OCI-LY1 (cell line): ENCODE data around the gene S100A16.
"Not testable (repeated sequence)": the region's sequence is repeated elsewhere in the genome, so short reads cannot be mapped to it uniquely, and the experiment has no call there.

Experiments used
- H2AFZ ChIP-seq: fragments of 200-600 bp; sonication (generic), shearing (Covaris generic); 2 replicates; pipeline ENCODE4 v1.6.0; 2014; ENCODE audit warnings: antibody characterized with exemption, mild to moderate bottlenecking, low read length
- H3F3A ChIP-seq: fragments of 200-600 bp; sonication (generic), shearing (Covaris generic); 2 replicates; pipeline ENCODE4 v1.6.0; 2014; ENCODE audit warnings: mild to moderate bottlenecking, antibody characterized with exemption, low read length, moderate library complexity; ENCODE audit not compliant: insufficient read depth
- H3K27ac ChIP-seq: fragments of 200-600 bp; sonication (generic); 2 replicates; pipeline ENCODE4 v1.5.1; 2014; ENCODE audit warnings: low read length, mixed run types, mild to moderate bottlenecking, low read depth; ENCODE audit not compliant: poor library complexity, severe bottlenecking
- H3K27me3 ChIP-seq: fragments of 200-600 bp; sonication (generic); 2 replicates; pipeline ENCODE4 v1.6.0; 2014; ENCODE audit warnings: antibody characterized with exemption, mild to moderate bottlenecking, low read length, moderate library complexity; ENCODE audit not compliant: insufficient read depth
- H3K36me3 ChIP-seq: fragments of 200-600 bp; sonication (generic); 2 replicates; pipeline ENCODE4 v1.6.1; 2014; ENCODE audit warnings: mild to moderate bottlenecking, antibody characterized with exemption, low read length, moderate library complexity, mixed read lengths; ENCODE audit not compliant: insufficient read depth
- H3K4me1 ChIP-seq: fragments of 200-600 bp; sonication (generic); 2 replicates; pipeline ENCODE4 v1.5.1; 2014; ENCODE audit warnings: mild to moderate bottlenecking, low read length, moderate library complexity; ENCODE audit not compliant: insufficient read depth, severe bottlenecking
- H3K4me2 ChIP-seq: fragments of 200-600 bp; sonication (generic), shearing (Covaris generic); 2 replicates; pipeline ENCODE4 v1.6.1; 2014; ENCODE audit warnings: low read length
- H3K4me3 ChIP-seq: fragments of 200-600 bp; sonication (generic); 2 replicates; pipeline ENCODE4 v1.5.1; 2014; ENCODE audit warnings: low read length, low read depth, mild to moderate bottlenecking, mixed read lengths; ENCODE audit not compliant: poor library complexity, severe bottlenecking
- H3K79me2 ChIP-seq: fragments of 200-600 bp; shearing (Covaris generic); 2 replicates; pipeline ENCODE4 v1.6.1; 2016; ENCODE audit warnings: mixed run types, low read length, mixed read lengths; ENCODE audit not compliant: insufficient read depth
- H3K9ac ChIP-seq: fragments of 200-600 bp; sonication (generic), shearing (Covaris generic); 2 replicates; pipeline ENCODE4 v1.6.1; 2014; ENCODE audit warnings: mild to moderate bottlenecking, low read length, mixed read lengths
- H3K9me2 ChIP-seq: fragments of 200-600 bp; sonication (generic), shearing (Covaris generic); 2 replicates; pipeline ENCODE4 v1.6.1; 2014; ENCODE audit warnings: low read depth, mild to moderate bottlenecking, low read length, mixed read lengths
- H3K9me3 ChIP-seq: fragments of 200-600 bp; shearing (Covaris generic); 2 replicates; pipeline ENCODE4 v1.6.1; 2014; ENCODE audit warnings: low read length, mixed read lengths
- H4K20me1 ChIP-seq: fragments of 200-600 bp; sonication (generic), shearing (Covaris generic); 2 replicates; pipeline ENCODE4 v1.6.0; 2016; ENCODE audit warnings: mild to moderate bottlenecking, low read length; ENCODE audit not compliant: insufficient read depth
- EZH2 ChIP-seq: fragments of 200-600 bp; sonication (generic), shearing (Covaris generic); IDR thresholded peaks from 2 replicates; pipeline ENCODE4 v1.8.0; 2017; ENCODE audit warnings: borderline replicate concordance, mixed run types, mild to moderate bottlenecking, antibody characterized with exemption, low read length, moderate library complexity, mixed read lengths
- TF ChIP-seq, protein P1 (sequence below): fragments of 200-600 bp; sonication (generic), shearing (Covaris generic); IDR thresholded peaks from 2 replicates; pipeline ENCODE4 v1.5.1; 2017; ENCODE audit warnings: mild to moderate bottlenecking, antibody characterized with exemption, low read length, moderate library complexity, mixed read lengths

The S100A16 gene

DNA sequence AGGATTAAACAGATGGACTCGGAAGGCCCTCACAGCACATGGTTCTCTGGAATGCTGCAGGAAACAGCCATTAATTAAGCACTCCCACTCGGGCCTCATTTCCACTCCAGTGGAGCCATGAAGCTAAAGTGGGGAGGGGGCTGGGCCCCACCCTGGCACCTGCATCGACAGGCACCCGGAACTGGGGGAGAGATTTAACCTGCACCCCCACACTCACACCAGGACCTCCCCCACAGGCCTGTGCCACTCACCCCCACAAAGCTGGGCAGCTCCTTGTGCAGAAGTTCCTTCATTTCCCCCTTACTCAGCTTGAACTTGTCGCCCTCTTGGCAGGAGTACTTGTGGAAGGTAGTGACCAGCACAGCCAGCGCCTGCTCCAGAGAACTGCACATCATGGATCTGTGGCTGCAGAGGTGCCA, 49.4 kb downstream of the S100A16 start:
- no peak overlapping the region for H3K4me3 ChIP-seq
- no peaks in the 10 kb centered on the region for H3K4me1 ChIP-seq
- H3F3A ChIP-seq, result no peaks in the 10 kb centered on the region
- no peak overlapping the region for H3K4me2 ChIP-seq
- no peaks in the 10 kb centered on the region for H3K36me3 ChIP-seq
- H3K9me2 ChIP-seq, result no peaks in the 10 kb centered on the region
- H2AFZ ChIP-seq, result no peak overlapping the region
- no peak overlapping the region for H3K9ac ChIP-seq
- no peak overlapping the region for H3K27ac ChIP-seq
- no peaks in the 10 kb centered on the region for H3K27me3 ChIP-seq
- H3K9me3 ChIP-seq, result no peaks in the 10 kb centered on the region
- H4K20me1 ChIP-seq, result no peaks in the 10 kb centered on the region
- TF ChIP-seq, protein P1, sequence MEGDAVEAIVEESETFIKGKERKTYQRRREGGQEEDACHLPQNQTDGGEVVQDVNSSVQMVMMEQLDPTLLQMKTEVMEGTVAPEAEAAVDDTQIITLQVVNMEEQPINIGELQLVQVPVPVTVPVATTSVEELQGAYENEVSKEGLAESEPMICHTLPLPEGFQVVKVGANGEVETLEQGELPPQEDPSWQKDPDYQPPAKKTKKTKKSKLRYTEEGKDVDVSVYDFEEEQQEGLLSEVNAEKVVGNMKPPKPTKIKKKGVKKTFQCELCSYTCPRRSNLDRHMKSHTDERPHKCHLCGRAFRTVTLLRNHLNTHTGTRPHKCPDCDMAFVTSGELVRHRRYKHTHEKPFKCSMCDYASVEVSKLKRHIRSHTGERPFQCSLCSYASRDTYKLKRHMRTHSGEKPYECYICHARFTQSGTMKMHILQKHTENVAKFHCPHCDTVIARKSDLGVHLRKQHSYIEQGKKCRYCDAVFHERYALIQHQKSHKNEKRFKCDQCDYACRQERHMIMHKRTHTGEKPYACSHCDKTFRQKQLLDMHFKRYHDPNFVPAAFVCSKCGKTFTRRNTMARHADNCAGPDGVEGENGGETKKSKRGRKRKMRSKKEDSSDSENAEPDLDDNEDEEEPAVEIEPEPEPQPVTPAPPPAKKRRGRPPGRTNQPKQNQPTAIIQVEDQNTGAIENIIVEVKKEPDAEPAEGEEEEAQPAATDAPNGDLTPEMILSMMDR, result no peak
- TF ChIP-seq EZH2, result no peak
- H3K79me2 ChIP-seq, result no peaks in the 10 kb centered on the region

DNA sequence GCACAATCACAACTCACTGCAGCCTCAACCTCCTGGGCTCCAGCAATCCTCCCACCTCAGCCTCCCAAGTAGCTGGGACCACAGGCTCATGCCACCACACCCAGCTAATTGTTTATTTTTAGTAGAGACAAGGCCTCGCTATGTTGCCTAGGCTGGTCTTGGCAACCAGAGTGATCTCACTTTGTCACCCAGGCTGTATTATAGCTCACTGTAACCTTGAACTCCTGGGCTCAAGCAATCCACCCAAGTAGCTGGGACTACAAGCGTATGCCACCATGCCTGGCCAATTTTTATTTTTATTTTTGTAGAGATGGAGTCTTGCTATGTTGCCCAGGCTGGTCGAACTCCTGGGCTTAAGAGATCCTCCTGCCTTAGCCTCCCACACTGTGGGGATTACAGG, 50.9 kb downstream of the S100A16 start:
- H3K4me1 ChIP-seq, H4K20me1 ChIP-seq, H3F3A ChIP-seq, H3K4me3 ChIP-seq, H3K36me3 ChIP-seq, H3K27ac ChIP-seq, H3K9me2 ChIP-seq, H3K9me3 ChIP-seq, H3K27me3 ChIP-seq, H2AFZ ChIP-seq, H3K79me2 ChIP-seq, H3K9ac ChIP-seq, H3K4me2 ChIP-seq: not testable (repeated sequence)

DNA sequence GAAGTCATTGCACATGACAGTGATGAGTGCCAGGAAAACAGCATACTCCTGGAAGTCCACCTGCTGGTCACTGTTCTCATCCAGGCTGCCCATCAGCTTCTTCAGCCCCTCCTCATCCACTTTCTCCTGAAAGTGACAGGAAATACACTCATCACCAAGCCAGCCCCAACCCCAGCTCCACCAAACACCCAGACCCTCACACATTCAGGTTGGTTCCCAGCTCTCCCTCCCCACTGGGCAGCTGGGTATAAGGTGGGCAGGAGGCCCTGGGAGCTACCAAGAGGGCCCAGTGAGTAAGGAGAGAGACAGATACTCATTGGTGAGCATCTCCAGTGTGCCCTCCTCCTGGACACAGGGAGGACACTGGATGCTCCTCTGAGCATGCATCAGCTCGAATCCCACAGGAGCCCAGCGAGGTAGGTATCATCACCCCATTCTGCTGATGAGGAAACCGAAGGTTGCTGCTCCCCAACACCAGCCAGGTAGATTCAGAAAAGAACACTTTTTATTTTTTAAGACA, 51.4 kb downstream of the S100A16 start:
- Histone ChIP-seq H3K9me3 (peaks cover 4% of the 10 kb centered on the region; the same call in 1 of the 2 replicates), H3K9me2 (no peaks in the 10 kb centered on the region), H3K27me3 (no peaks in the 10 kb centered on the region), H3K4me1 (no peaks in the 10 kb centered on the region), H3K4me2 (no peak overlapping the region), H4K20me1 (no peaks in the 10 kb centered on the region), H3K79me2 (no peaks in the 10 kb centered on the region), H3K9ac (no peak overlapping the region), H3K36me3 (peaks cover 3% of the 10 kb centered on the region; the same call in 1 of the 2 replicates), H3K4me3 (no peak overlapping the region), H3K27ac (no peak overlapping the region), H3F3A (no peaks in the 10 kb centered on the region), H2AFZ (no peak overlapping the region)
- TF ChIP-seq, protein P1, result no peak
- TF ChIP-seq EZH2, result no peak

DNA sequence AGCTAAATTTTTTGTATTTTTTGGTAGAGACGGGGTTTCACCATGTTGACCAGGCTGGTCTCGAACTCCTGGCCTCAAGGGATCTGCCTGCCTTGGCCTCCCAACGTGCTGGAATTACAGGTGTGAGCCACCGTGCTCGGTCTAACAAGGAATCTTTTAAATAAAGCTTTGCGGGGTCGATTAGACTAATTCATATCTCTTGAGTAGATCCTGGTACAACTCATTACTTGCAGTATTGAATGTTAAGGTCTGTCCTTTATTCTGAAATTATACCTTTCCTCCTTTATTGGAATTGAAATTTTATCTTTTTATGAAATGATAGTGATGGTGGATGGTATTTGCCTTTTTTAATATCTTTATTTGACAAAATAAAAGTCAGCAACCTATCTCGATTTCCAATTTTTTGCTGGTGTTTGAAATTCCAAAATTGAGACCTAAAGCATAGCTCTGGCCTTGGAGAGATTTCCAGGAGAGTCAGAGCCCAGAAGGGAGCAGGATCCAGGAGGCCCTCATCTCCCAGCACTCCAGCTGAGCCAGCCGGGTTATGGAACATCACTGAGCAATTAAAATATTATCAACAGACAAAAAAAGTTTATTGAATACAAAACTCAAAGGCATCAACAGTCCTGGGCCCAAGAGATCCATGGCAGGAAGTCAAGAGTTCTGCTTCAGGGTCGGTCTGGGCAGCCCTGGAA, 52.0 kb downstream of the S100A16 start:
- Histone ChIP-seq H3K9me3 (peaks cover 4% of the 10 kb centered on the region; the same call in 1 of the 2 replicates), H3K79me2 (no peaks in the 10 kb centered on the region), H2AFZ (no peak overlapping the region), H3K9me2 (no peaks in the 10 kb centered on the region), H3K9ac (no peak overlapping the region), H4K20me1 (no peaks in the 10 kb centered on the region), H3K27me3 (no peaks in the 10 kb centered on the region), H3K4me3 (no peak overlapping the region), H3K4me1 (no peaks in the 10 kb centered on the region), H3F3A (no peaks in the 10 kb centered on the region), H3K27ac (no peak overlapping the region), H3K36me3 (peaks cover 3% of the 10 kb centered on the region; the same call in 1 of the 2 replicates), H3K4me2 (no peak overlapping the region)
- TF ChIP-seq, protein P1, result no peak
- TF ChIP-seq EZH2, result no peak
